Measurements from ENCODE around the gene GOT1. TPM values are rescaled to one million over a fixed set of nuclear protein-coding genes. Genes with fewer than 3 reads are reported as not detected.

The GOT1 gene
- total and polyA plus RNA-seq, 4 donors: 73.5 to 271 (median 123) TPM

DNA sequence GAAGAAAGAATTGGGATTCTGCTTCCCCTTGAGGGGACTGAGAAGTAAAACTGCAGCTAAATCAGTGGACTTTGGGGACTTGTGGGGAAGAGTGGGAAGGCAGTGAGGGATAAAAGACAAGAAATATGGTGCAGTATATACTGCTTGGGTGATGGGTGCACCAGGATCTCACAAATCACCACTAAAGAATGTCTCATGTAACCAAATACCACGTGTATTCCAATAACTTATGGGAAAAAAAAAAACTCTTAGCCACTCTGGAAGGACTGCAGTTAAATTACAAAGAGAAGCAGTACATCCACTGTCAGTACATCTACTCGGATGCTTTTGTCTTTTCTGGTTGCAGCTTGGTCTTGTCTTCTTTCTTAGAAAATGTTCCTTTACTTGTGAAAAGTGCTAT is 27.4 kb upstream of the GOT1 start (continued):
- TF ChIP-seq CTCF (IDR thresholded peaks at IDR 0.05; ENCODE audit: low read depth, low read length, missing input control) (no peak), FOXA1 (IDR thresholded peaks at IDR 0.05) (no peak), JUND (IDR thresholded peaks at IDR 0.05) (no peak), FOXA2 (IDR thresholded peaks at IDR 0.05) (no peak), RAD21 (IDR thresholded peaks at IDR 0.05) (no peak)

- H3K27ac ChIP-seq (ENCODE audit: low read depth in 1 of 2, low read length in 2 of 2): no peak overlapping the region
- no peaks in the 10 kb centered on the region for H3K27me3 ChIP-seq (ENCODE audit: control insufficient read depth in 4 of 4, insufficient read depth in 4 of 4, low read length in 3 of 4)
- 92% methylated on average over 2 of the region's 2 CpGs for WGBS
Observed at GRCh38 chr10:99456931-99457288, 26.5 kb upstream of the GOT1 start.

GRCh38 chr10:99456207-99456930 is 25.9 kb upstream of the GOT1 start:
- WGBS: 91% methylated on average over 3 of the region's 3 CpGs
- Histone ChIP-seq H3K9me3 (ENCODE audit: control insufficient read depth in 4 of 4, low read length in 3 of 4) (no peaks in the 10 kb centered on the region), H3K36me3 (ENCODE audit: control insufficient read depth in 4 of 4, insufficient read depth in 3 of 4, low read depth in 1 of 4, low read length in 3 of 4) (no peaks in the 10 kb centered on the region), H3K4me3 (ENCODE audit: low read depth in 1 of 3, low read length in 3 of 3) (no peak overlapping the region), H3K27ac (ENCODE audit: low read depth in 1 of 2, low read length in 2 of 2) (no peak overlapping the region), H3K27me3 (ENCODE audit: control insufficient read depth in 4 of 4, insufficient read depth in 4 of 4, low read length in 3 of 4) (no peaks in the 10 kb centered on the region), H3K9ac (ENCODE audit: low read depth in 1 of 2, low read length in 2 of 2) (no peak overlapping the region), H3K4me1 (ENCODE audit: control insufficient read depth in 4 of 4, insufficient read depth in 4 of 4, low read length in 3 of 4) (peaks cover 0 to under 1% (median 0%) of the 10 kb centered on the region in 4 donors)
- no peak for TF ChIP-seq EGR1 (IDR thresholded peaks at IDR 0.05; ENCODE audit: low read depth in 2 of 2)
- no peak for TF ChIP-seq HNF4A (conservative IDR thresholded peaks at IDR 0.05)
- no peak for TF ChIP-seq YY1 (IDR thresholded peaks at IDR 0.05)
- TF ChIP-seq HNF4G (IDR thresholded peaks at IDR 0.05): no peak
- TF ChIP-seq RXRA (IDR thresholded peaks at IDR 0.05): no peak
- TF ChIP-seq, protein P1, sequence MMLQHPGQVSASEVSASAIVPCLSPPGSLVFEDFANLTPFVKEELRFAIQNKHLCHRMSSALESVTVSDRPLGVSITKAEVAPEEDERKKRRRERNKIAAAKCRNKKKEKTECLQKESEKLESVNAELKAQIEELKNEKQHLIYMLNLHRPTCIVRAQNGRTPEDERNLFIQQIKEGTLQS (IDR thresholded peaks at IDR 0.05): no peak
- TF ChIP-seq, protein P2, sequence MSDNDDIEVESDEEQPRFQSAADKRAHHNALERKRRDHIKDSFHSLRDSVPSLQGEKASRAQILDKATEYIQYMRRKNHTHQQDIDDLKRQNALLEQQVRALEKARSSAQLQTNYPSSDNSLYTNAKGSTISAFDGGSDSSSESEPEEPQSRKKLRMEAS (IDR thresholded peaks at IDR 0.05): no peak
- no peak for TF ChIP-seq NR2F2 (IDR thresholded peaks at IDR 0.05)
- no peak for TF ChIP-seq CTCF (IDR thresholded peaks at IDR 0.05; ENCODE audit: low read depth, low read length, missing input control)
- no peak for TF ChIP-seq JUND (IDR thresholded peaks at IDR 0.05)
- no peak for TF ChIP-seq ZBTB33 (IDR thresholded peaks at IDR 0.05)
- no peak for TF ChIP-seq FOXA1 (IDR thresholded peaks at IDR 0.05)
- TF ChIP-seq REST (IDR thresholded peaks at IDR 0.05): no peak
- no peak for TF ChIP-seq TAF1 (conservative IDR thresholded peaks at IDR 0.05)
- no peak for TF ChIP-seq SP1 (IDR thresholded peaks at IDR 0.05)
- no peak for TF ChIP-seq FOXA2 (IDR thresholded peaks at IDR 0.05)
- TF ChIP-seq RAD21 (IDR thresholded peaks at IDR 0.05): no peak
- TF ChIP-seq GABPA (IDR thresholded peaks at IDR 0.05 in 1 of 2, conservative IDR thresholded peaks at IDR 0.05 in 1 of 2): no peak
- no peak for DNase-seq (ENCODE audit: low spot score)

More at GRCh38 chr10:99456931-99457288, 26.5 kb upstream of the GOT1 start:
- no peak for DNase-seq (ENCODE audit: low spot score)
- Histone ChIP-seq H3K9ac (ENCODE audit: low read depth in 1 of 2, low read length in 2 of 2) (no peak overlapping the region), H3K9me3 (ENCODE audit: control insufficient read depth in 4 of 4, low read length in 3 of 4) (no peaks in the 10 kb centered on the region), H3K36me3 (ENCODE audit: control insufficient read depth in 4 of 4, insufficient read depth in 3 of 4, low read depth in 1 of 4, low read length in 3 of 4) (no peaks in the 10 kb centered on the region), H3K4me3 (ENCODE audit: low read depth in 1 of 3, low read length in 3 of 3) (no peak overlapping the region), H3K4me1 (ENCODE audit: control insufficient read depth in 4 of 4, insufficient read depth in 4 of 4, low read length in 3 of 4) (no peaks in the 10 kb centered on the region)
- no peak for TF ChIP-seq NR2F2 (IDR thresholded peaks at IDR 0.05)

Data from liver (tissue), 9 donors.